C1 segment of cervical spinal cord (tissue), 14 donors: ENCODE data around the gene CEMIP2.
A peak's percentile ranks its signal among the peaks of the same experiment; 100 is the strongest.
"Not testable (repeated sequence)": the region's sequence is repeated elsewhere in the genome, so short reads cannot be mapped to it uniquely, and the experiment has no call there.

Experiments
- DNase-seq, 14 donors: peaks; one replicate each; lab custom pipeline; 2025; lab: John Stamatoyannopoulos, UW

The CEMIP2 gene

GRCh38 chr9:71710201-71710600, 58.1 kb downstream of the CEMIP2 start:
- no peak for DNase-seq

- DNase-seq: no peak
These were observed 58.9 kb downstream of the CEMIP2 start for GRCh38 chr9:71709384-71709783.

- no peak for DNase-seq
These were observed 62.1 kb downstream of the CEMIP2 start for GRCh38 chr9:71706176-71706575.

GRCh38 chr9:71704796-71705195, 63.5 kb downstream of the CEMIP2 start:
- DNase-seq: no peak

GRCh38 chr9:71703172-71703872, 65.0 kb downstream of the CEMIP2 start:
- peak in 1 of 14 donors; percentile 54 for DNase-seq

GRCh38 chr9:71697882-71698281, 70.4 kb downstream of the CEMIP2 start:
- no peak for DNase-seq

- no peak for DNase-seq
These were observed 74.0 kb downstream of the CEMIP2 start for GRCh38 chr9:71694332-71694731.

- no peak for DNase-seq
These were observed 74.7 kb downstream of the CEMIP2 start for GRCh38 chr9:71693607-71694006.

GRCh38 chr9:71692337-71692736, 76.0 kb downstream of the CEMIP2 start:
- DNase-seq: no peak

- DNase-seq: not testable (repeated sequence)
These were observed 76.7 kb downstream of the CEMIP2 start for GRCh38 chr9:71691576-71691975.

- DNase-seq: no peak
These were observed 77.5 kb downstream of the CEMIP2 start for GRCh38 chr9:71690689-71691435.

GRCh38 chr9:71690063-71690688, 78.1 kb downstream of the CEMIP2 start:
- no peak for DNase-seq

- DNase-seq: no peak
These were observed 80.6 kb downstream of the CEMIP2 start for GRCh38 chr9:71687676-71688075.

GRCh38 chr9:71685988-71686387, 82.3 kb downstream of the CEMIP2 start:
- DNase-seq: no peak

GRCh38 chr9:71685394-71685793, 82.9 kb downstream of the CEMIP2 start:
- DNase-seq: no peak

- no peak for DNase-seq
These were observed 83.7 kb downstream of the CEMIP2 start for GRCh38 chr9:71684566-71684965.

GRCh38 chr9:71683598-71684235, 84.6 kb downstream of the CEMIP2 start:
- peak in 5 of 14 donors; percentile 0 to 31 (median 5) for DNase-seq

GRCh38 chr9:71681708-71682272, 86.5 kb downstream of the CEMIP2 start:
- DNase-seq: peak in 1 of 14 donors; percentile 15

GRCh38 chr9:71681104-71681707, 87.1 kb downstream of the CEMIP2 start:
- DNase-seq: no peak

GRCh38 chr9:71680189-71680980, 87.9 kb downstream of the CEMIP2 start:
- DNase-seq: no peak

- DNase-seq: no peak
These were observed 89.3 kb downstream of the CEMIP2 start for GRCh38 chr9:71678999-71679398.
